IPS-NIHi11 (cell line): ENCODE measurements around the gene HES4.
A peak's percentile ranks its signal among the peaks of the same experiment; 100 is the strongest.
"Not testable (repeated sequence)": the region's sequence is repeated elsewhere in the genome, so short reads cannot be mapped to it uniquely, and the experiment has no call there.

Experiments
- DNase-seq: peaks from one replicate; pipeline ENCODE4 v3.0.0; 2012; ENCODE audit warnings: mixed read lengths, low spot score

HES4 gene

DNA sequence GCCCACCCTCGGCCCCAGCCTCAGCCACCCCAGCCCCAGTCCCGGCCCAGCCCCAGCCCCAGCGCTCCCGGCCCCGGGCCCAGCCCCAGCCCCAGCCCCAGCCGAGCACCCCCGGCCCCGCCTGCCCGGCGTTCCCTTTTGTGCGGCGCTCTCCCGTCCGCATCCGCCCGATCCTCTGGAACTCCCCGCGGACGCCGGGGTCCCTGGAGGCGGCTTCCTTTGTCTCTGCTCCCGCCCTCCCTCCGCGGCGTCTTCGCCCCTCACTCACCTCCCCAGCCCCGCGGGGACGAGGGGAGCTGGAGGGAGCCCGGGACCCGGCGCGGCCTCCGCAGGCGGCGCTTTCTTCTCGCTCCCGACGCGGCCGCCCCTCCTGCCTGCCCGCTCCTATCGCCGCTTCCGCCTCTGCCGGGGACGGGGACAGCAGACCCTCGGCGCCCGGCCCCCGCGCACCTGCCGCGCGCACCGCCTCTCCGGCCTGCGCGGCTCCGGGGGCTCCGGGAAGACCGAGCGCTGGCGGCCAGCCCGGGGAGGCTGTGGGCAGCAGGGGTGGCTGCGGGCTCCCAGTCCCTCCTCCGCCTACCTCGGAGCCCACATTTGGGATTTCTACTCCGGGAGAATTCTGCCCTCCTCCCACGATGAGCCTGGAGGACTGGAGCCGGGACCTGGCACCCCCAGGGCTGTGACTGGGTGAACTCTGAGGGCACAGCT, 34.0 kb upstream of the HES4 start:
- DNase-seq = no peak

- DNase-seq = peak; percentile 91
Observed at GRCh38 chr1:1033009-1033587, 33.2 kb upstream of the HES4 start.

GRCh38 chr1:1032424-1032823, 32.5 kb upstream of the HES4 start:
- no peak for DNase-seq

DNA sequence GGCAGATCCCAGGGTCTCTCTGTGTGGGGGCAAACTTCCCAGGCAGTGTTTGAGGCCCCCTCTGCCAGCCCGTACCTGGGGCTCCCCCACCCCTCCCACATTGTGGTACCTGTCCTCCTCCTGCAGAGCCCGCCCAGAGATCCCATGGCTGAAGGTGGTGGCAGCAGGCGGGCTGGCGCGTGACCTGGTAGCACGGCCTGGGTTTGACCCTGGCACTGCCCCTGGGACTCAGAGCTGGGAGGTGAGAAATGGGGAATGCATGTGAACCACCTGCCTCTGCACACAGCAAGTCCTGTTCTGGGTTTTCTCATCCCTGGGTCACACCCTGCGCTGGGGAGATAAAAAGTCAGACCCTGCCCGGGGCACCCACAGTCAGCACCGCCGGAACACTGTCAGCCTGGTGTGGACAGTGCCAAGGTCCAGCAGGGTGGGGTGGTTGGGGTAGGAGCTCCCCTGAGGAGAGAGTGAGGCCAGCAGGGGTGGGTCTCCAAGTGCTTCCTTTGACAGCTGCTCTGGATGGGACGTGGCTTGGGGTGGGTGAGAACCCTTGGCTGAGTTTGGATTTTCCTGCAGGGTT, 31.9 kb upstream of the HES4 start:
- DNase-seq = no peak

GRCh38 chr1:1030867-1031658, 31.2 kb upstream of the HES4 start:
- DNase-seq = not testable (repeated sequence)

DNA sequence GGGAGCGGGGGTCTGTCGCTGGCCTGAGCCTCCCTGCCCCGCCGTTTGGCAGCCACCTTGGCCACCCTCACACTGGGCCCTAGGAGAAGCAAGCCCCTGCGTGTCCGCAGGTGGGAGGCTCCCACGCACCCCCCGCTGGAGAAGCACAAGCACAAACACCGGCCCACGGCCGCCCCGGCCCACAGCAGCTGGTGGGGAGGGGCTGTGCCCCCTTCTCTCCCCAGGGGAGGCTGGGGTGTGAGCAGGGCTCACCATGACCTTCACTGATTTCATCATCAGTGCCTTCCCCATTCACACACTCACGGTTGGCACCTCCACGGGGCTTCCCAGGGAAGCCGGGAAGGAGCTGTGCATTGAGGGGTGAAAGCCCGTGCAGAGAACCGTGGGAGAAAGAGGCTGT, 27.9 kb upstream of the HES4 start:
- no peak for DNase-seq

DNA sequence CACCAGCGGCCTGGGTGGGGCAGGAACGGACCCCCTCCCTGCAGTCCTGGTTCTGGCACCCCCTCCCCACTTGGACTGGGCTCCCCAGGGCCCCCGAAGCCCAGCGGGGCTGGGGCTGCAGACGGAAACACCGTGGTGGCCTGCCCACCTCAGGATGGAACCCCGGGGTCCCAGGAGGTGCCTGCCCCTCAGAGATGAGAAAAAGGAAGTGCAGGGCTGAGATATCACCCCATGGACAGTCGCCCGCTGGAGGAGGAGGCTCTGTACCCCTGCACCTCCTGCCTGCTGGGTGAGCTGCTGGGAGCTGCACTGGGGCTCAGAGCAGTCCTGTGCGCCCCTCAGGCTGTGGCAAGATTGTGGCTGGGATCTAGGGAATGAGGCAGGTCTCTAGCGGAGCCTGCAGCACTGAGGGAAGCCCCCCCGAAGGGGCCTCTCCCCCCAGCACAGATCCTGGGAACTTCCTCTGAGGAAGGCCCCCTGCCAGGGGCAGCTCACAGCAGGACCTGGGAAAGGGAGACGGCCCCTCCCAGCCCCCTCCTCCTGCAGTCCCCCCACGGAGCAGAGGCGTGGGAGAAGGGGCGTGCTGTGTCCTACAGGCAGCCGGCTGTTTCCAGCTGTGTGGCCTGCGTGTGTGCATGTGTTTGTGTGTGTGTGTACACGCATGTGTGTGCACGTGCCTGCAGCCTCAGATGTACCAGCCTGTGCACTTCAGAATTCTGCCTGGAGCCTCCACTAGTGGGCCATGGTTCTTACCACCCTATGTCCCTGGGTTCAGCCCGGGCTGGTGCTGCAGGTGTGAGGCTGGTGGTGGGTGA, 26.9 kb upstream of the HES4 start:
- DNase-seq = no peak

DNA sequence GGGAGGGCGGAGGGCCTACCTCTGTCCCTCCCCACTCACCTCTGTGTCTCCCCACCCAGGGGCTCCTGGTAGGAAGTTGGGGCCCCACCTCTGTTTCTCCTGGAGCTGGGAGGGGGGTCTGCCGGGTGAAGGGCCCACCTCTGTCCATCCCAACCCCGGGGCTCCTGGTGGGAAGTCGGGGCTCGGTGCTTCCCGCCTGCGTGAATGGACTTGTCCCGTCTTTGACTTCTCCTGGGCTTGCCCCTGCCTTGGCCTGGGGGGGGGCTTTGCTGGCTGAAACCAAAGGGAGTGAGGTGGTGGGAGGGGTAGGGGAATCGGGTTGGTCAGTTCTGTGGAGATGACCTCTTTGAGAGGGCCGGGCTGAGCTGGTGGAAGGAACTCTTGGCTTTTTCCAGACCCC, 25.8 kb upstream of the HES4 start:
- no peak for DNase-seq

DNA sequence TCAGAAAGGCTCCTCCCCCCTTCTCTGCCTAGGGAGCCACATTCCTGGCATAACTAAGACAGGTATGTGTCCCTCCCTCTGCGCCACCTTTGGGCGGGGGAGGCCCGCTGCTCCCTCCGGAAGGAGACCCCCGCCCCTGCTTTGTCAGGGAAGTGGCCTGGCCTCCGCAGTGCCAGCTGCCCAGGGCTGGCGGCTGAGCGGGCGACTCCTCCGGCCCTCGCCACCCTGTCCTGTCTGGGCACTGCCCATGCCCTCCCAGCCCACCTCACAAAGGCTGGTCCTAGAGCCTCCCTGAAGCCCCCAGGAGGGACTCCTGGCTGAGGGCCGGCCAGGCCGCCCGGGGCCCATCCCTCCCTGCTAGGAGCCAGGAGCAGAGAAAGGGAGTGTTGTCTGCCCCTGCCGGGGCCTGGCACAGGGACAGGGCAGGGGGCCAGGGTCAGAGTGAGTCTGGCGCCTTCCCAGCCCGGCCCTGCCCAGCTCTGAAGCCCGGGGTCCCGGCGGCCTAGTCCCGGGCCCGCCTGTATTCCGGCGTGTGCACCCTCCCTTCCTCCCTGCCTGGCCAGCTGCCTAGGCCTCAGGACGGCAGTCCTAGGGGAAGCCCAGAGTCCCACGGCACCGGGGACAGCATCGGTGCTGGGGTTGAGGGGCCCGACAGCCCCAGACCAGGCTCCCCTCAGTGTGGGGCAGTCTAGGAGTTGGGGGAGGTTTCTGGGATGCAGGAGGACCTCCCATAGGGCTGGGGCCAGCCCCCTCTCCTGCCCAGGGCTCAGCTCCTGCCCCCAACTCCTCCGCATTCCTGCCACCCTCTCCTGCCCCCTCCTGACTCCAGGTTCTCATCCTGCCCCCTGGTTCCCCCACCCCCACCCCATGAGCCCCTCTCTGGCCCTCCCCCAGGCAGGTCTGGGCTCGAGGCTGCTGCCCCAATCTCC, 25.1 kb upstream of the HES4 start:
- peak; percentile 67 for DNase-seq

- no peak for DNase-seq
Observed at GRCh38 chr1:1024149-1024770, 24.4 kb upstream of the HES4 start.

GRCh38 chr1:1023700-1024099, 23.8 kb upstream of the HES4 start:
- no peak for DNase-seq

GRCh38 chr1:1022302-1023009, 22.6 kb upstream of the HES4 start:
- no peak for DNase-seq

- DNase-seq = no peak
Observed at GRCh38 chr1:1021920-1022259, 22.0 kb upstream of the HES4 start.

- no peak for DNase-seq
Observed at GRCh38 chr1:1021010-1021919, 21.4 kb upstream of the HES4 start.

DNA sequence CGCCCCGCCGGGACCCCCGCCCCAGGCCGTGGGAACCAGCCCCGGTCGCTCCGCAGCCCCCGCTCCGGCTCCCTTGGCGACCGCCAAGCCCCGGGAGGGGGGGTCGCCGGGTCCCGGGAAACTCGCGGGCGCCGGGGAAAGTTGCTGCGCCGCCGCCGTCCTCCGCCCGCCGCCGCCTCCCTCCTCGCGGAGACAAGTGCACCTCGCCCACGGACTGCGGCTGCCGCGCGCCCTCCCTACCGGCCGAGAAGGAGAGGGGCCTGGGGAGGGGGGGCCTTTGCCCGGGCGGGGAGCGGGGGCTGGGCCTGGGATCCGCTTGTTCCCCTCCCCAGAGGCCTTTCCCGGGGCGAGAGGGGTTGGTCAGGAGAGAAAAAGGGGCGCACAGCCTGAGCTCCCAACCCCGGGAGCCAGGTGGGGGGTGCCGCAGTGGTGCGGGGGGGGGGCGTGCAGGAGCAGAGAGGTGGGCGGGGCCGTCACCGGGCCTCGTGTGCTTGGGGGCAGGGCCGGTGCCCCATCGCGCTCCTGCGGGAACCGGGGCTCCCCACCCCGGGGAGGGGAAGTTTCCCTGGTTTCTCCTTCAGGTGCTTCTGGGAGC, 20.6 kb upstream of the HES4 start:
- no peak for DNase-seq

- peak; percentile 73 for DNase-seq
Observed at GRCh38 chr1:1020000-1020404, 20.1 kb upstream of the HES4 start, which contains the start of gene AGRN. Gene AGRN, plus strand, starts transcription at chr1:1020120. Its CDS starts 53 bp downstream, at chr1:1020173.

DNA sequence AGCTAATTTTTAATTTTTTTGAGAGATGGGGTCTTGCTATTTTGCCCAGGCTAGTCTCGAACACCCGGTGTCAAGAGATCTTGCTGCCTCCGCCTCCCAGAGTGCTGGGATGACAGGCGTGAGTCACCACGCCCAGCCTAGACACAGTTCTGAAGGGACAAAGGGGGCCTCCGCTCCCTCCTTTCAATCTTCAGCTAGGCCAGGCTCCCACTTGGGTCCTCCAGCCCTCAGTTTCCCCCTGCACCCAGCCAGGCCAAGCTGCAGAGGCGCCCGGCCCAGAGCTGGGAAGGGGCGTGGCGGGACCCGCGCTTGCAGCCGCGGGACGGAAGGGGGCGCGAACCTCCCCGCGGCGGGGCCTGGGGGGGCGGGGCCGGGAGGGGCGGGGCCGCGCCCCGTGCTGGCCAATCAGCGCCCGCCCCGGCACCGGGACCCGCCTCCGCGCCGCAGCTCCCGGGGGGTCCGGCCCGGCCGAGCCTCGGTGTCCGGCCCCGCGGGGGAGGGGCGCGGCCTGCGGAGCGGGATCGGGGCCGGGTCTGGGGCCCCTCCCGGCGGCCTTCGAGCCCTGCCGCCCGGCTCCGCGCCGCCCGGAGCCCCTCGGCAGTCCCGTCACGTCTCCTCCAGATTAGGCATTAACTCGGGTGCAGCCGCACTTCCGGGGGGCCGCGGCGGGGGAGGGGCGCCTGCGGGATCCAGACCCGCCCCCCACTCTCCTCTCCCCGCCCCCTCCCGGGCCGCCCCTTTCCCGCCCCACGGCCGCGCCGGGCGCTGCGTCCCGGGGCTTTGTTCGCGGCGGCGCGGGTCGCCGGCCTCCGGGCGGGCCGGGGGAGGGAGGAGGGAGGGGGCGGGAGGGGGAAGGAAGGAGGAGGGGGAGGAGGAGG, 19.5 kb upstream of the HES4 start:
- peak; percentile 88 for DNase-seq
